RWPE2 (cell line): Measurements from ENCODE around the gene PCDH8.

Experiments
- ATAC-seq: fragments of 200-7000 bp; cut with Tn5 transposase; 3 replicates; pipeline ENCODE4 v1.9.1; 2021; ENCODE audit warnings: low read depth
- DNase-seq: peaks from one replicate; pipeline ENCODE4 v3.0.0-alpha.2; 2020; ENCODE audit warnings: low spot score
- H3K27ac ChIP-seq: fragments of 450-650 bp; 2 replicates; pipeline ENCODE4 v1.5.1; 2017; ENCODE audit warnings: mild to moderate bottlenecking; ENCODE audit not compliant: poor library complexity, severe bottlenecking
- H3K27me3 ChIP-seq: fragments of 250-450 bp; sonication (Bioruptor Pico); 2 replicates; pipeline ENCODE4 v1.5.1; 2021; ENCODE audit warnings: mild to moderate bottlenecking, moderate library complexity; ENCODE audit not compliant: insufficient read depth, poor library complexity, severe bottlenecking
- H3K36me3 ChIP-seq: fragments of 250-450 bp; sonication (Bioruptor Pico); 2 replicates; pipeline ENCODE4 v1.5.1; 2020; ENCODE audit warnings: low read depth, mild to moderate bottlenecking, moderate library complexity
- H3K4me1 ChIP-seq: fragments of 250-450 bp; sonication (Bioruptor Pico); 2 replicates; pipeline ENCODE4 v1.5.1; 2021; ENCODE audit warnings: mild to moderate bottlenecking, moderate library complexity; ENCODE audit not compliant: insufficient read depth, poor library complexity, severe bottlenecking
- H3K4me3 ChIP-seq: fragments of 250-450 bp; sonication (Bioruptor Pico); 2 replicates; pipeline ENCODE4 v1.5.1; 2021; ENCODE audit warnings: mild to moderate bottlenecking, moderate library complexity; ENCODE audit not compliant: severe bottlenecking
- H3K9me3 ChIP-seq: fragments of 250-450 bp; sonication (Bioruptor Pico); 2 replicates; pipeline ENCODE4 v1.5.1; 2021; ENCODE audit warnings: mild to moderate bottlenecking, moderate library complexity; ENCODE audit not compliant: severe bottlenecking
- CTCF ChIP-seq: fragments of 450-650 bp; IDR thresholded peaks from one replicate; pipeline ENCODE4 v1.5.1; 2017; ENCODE audit warnings: mild to moderate bottlenecking, moderate library complexity; ENCODE audit not compliant: poor library complexity, severe bottlenecking

PCDH8 gene

GRCh38 chr13:52800856-52801255, 47.6 kb downstream of the PCDH8 start:
- Histone ChIP-seq H3K4me3 (no peak overlapping the region), H3K27ac (no peak overlapping the region), H3K36me3 (no peaks in the 10 kb centered on the region), H3K27me3 (no peaks in the 10 kb centered on the region), H3K4me1 (no peaks in the 10 kb centered on the region), H3K9me3 (no peaks in the 10 kb centered on the region)
- no peak for TF ChIP-seq CTCF
- DNase-seq, result no peak
- ATAC-seq, result no peak

DNA sequence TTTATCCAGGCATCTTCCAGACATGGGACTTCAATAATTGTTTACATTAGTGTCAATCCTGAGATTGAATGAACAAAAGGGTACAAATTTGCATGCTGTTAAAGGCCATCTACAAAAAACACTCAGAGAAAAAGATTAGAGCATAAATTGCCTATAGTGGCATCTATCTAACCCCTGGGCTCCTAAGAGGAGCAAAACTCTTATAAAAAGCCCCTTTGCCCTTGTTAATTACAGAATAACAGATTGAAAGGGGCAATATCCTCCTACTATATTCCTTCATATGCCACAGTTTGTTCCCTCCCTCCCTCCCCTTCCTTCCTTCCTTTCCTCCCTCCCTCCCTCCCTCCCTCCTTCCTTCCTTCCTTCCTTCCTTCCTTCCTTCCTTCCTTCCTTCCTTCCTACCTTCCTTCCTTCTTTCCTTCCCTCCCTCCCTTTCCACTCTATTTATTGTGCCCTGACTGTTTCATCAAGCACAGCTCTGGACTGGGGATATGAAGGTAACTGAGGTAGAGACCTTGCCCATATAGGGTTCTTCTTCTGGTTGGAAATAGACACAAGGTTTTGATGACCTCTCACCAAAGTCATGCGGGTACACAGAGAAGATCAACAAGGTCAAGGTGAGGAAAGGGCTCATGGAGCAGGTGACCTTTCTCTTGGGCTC, 49.5 kb downstream of the PCDH8 start:
- DNase-seq (no peak), ATAC-seq (no peak)
- no peaks in the 10 kb centered on the region for H3K9me3 ChIP-seq
- no peaks in the 10 kb centered on the region for H3K4me1 ChIP-seq
- TF ChIP-seq CTCF, result no peak
- H3K36me3 ChIP-seq, result no peaks in the 10 kb centered on the region
- H3K27me3 ChIP-seq, result no peaks in the 10 kb centered on the region
- no peak overlapping the region for H3K4me3 ChIP-seq
- H3K27ac ChIP-seq, result no peak overlapping the region

DNA sequence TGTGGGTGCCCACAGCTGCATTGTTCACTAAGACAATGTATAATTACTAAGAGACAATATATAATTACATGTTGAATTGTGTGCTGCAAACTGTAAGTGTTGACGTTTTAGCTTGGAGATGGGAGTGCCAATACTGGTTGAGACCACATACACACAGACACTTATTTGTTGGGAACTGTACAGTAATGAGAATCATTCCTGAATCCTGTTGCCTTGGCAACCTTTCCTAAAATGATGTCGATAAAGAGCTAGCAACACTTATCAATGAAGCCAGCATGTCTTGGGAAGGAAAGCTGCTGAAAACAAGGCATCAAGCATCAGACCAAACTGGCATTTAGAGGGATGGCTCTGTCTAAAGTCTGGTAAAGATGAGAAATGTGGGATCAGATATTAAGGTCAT, 51.3 kb downstream of the PCDH8 start:
- TF ChIP-seq CTCF, result no peak
- ATAC-seq (no peak), DNase-seq (no peak)
- Histone ChIP-seq H3K9me3 (no peaks in the 10 kb centered on the region), H3K27ac (no peak overlapping the region), H3K36me3 (no peaks in the 10 kb centered on the region), H3K4me3 (no peak overlapping the region), H3K27me3 (no peaks in the 10 kb centered on the region), H3K4me1 (no peaks in the 10 kb centered on the region)

DNA sequence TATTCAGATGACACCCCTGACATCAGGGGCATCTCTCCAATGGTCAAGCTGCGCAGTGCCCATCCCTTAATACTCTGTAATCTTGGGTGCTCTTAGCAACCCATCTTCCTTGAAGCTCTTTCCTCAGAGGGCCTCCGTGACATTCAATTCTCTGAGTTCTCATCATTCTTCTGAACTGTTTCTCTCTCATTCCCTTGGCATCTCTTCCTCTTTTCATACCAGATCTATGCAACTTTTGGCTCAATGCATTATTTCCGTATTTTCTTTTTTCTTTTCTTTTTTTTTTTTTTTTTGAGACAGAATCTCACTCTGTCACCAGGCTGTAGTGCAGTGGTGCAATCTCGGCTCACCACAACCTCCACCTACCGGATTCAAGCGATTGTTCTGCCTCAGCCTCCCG, 53.9 kb downstream of the PCDH8 start:
- no peak overlapping the region for H3K4me3 ChIP-seq
- H3K9me3 ChIP-seq, result no peaks in the 10 kb centered on the region
- H3K27me3 ChIP-seq, result no peaks in the 10 kb centered on the region
- no peak for TF ChIP-seq CTCF
- no peak overlapping the region for H3K27ac ChIP-seq
- no peaks in the 10 kb centered on the region for H3K36me3 ChIP-seq
- ATAC-seq (no peak), DNase-seq (no peak)
- no peaks in the 10 kb centered on the region for H3K4me1 ChIP-seq

DNA sequence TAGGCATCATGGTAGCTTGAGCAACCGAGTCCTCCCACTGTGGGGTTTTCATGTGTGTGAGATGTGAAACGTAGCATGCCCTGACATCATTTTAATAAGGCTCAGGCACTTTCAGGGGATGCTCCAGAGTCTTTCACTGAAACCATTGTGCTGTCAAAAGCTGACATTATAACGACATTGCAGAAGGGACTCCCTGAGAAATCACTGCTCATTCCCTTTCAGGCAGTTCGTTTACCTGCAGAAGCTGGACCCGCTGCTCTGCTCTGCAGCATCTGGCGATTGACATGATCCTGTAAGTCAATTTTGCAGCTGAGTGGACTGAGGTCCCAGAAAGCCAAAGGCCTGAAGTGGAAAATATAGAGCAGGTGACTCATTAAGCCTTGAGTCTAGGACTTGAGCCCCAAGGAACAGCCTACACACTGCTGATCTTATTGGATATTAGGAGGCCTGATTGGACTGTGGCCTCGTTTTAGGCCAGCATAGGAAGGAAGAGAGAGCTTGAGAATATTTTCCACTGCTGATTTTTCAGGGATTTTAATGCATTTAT, 54.9 kb downstream of the PCDH8 start:
- no peaks in the 10 kb centered on the region for H3K9me3 ChIP-seq
- H3K27ac ChIP-seq, result no peak overlapping the region
- no peaks in the 10 kb centered on the region for H3K4me1 ChIP-seq
- no peak for TF ChIP-seq CTCF
- no peak for ATAC-seq
- H3K4me3 ChIP-seq, result no peak overlapping the region
- no peaks in the 10 kb centered on the region for H3K27me3 ChIP-seq
- no peaks in the 10 kb centered on the region for H3K36me3 ChIP-seq
- DNase-seq, result no peak
